Thymus (tissue), 11 donors: ENCODE results near the gene MYO15B. TPM values are rescaled to one million over a fixed set of nuclear protein-coding genes. Genes with fewer than 3 reads are reported as not detected.

Experiments
- DNase-seq, 9 donors: peaks; one replicate each; pipeline ENCODE4 v3.0.0-alpha.2; 2013; ENCODE audit warnings: low spot score in 9 of 9, low read depth in 6 of 9, missing footprints in 1 of 9
- H3K27ac ChIP-seq, 2 donors: one replicate each; pipeline ENCODE4 v1.5.1; 2013; ENCODE audit warnings: control low read depth in 1 of 2, low read depth in 1 of 2, low read length in 1 of 2, mild to moderate bottlenecking in 1 of 2, moderate library complexity in 1 of 2
- H3K27me3 ChIP-seq, 2 donors: one replicate each; pipeline ENCODE4 v1.5.1; 2013; ENCODE audit warnings: low read length in 1 of 2; ENCODE audit not compliant: control insufficient read depth in 2 of 2, insufficient read depth in 1 of 2
- H3K36me3 ChIP-seq, 2 donors: one replicate each; pipeline ENCODE4 v1.5.1; 2013; ENCODE audit warnings: low read length in 1 of 2, mild to moderate bottlenecking in 1 of 2, moderate library complexity in 1 of 2; ENCODE audit not compliant: control insufficient read depth in 2 of 2, insufficient read depth in 2 of 2
- H3K4me1 ChIP-seq, 2 donors: one replicate each; pipeline ENCODE4 v1.5.1; 2013; ENCODE audit warnings: low read length in 2 of 2; ENCODE audit not compliant: control insufficient read depth in 2 of 2, insufficient read depth in 2 of 2
- H3K4me3 ChIP-seq, 2 donors: one replicate each; pipeline ENCODE4 v1.5.1; 2013; ENCODE audit warnings: low read length in 2 of 2, control low read depth in 1 of 2, mild to moderate bottlenecking in 1 of 2
- H3K9me3 ChIP-seq, 2 donors: one replicate each; pipeline ENCODE4 v1.5.1; 2013; ENCODE audit warnings: low read length in 1 of 2, mild to moderate bottlenecking in 1 of 2; ENCODE audit not compliant: control insufficient read depth in 2 of 2, insufficient read depth in 1 of 2
- WGBS: extraction: QIAGEN DNeasy Blood & Tissue Kit; methylation state at CpG from one replicate; pipeline ENCODE4 v1.1.7; 2013; 5-methylcytosine and 5-hydroxymethylcytosine counted together
- polyA plus RNA-seq: library from polyadenylated mRNA; stranded (reverse); fragments of 200-250 nt; gene quantifications from one replicate; pipeline ENCODE4 v1.2.3, GENCODE V29; 2013
- total RNA-seq: library from RNA; stranded (reverse); fragments of 120-200 nt; gene quantifications from one replicate; pipeline ENCODE4 v1.2.4, GENCODE V29; 2013
- donor health status: healthy.

MYO15B gene
- total and polyA plus RNA-seq, 2 donors = 31.3 to 448 TPM

DNA sequence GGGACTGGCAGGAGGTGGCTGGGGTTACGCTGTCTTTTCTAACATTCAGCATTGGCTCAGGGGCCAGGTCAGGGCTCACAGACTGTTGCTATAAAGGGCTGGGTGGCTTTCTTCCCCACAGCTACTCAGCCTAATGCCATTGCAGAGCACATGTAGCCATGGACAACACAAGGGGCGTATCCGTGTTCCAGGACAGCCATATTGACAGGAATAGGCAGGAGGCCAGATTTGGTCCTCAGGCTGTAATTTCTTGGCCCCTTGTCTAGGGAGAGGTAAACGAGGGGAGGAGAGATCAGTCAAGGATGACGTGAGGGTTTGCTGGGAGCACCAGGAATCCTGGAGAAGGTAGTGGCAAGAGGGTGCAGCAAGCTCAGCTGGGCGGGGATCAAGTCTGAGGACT, 21.2 kb upstream of the MYO15B start:
- no peak for DNase-seq
- peaks cover 0 to 3% of the 10 kb centered on the region in 2 donors for H3K36me3 ChIP-seq
- WGBS = 80% methylated on average over 6 of the region's 6 CpGs

GRCh38 chr17:75566834-75567233, 20.8 kb upstream of the MYO15B start:
- peaks cover 0 to 3% of the 10 kb centered on the region in 2 donors for H3K36me3 ChIP-seq
- H3K4me3 ChIP-seq = no peak overlapping the region
- no peaks in the 10 kb centered on the region for H3K9me3 ChIP-seq
- H3K4me1 ChIP-seq = peaks cover 0 to 10% of the 10 kb centered on the region in 2 donors
- 91% methylated on average over 5 of the region's 5 CpGs for WGBS
- DNase-seq = no peak
- no peaks in the 10 kb centered on the region for H3K27me3 ChIP-seq
- H3K27ac ChIP-seq = no peak overlapping the region

More for the DNA sequence above, 21.2 kb upstream of the MYO15B start:
- H3K27me3 ChIP-seq = no peaks in the 10 kb centered on the region
- H3K27ac ChIP-seq = no peak overlapping the region
- no peak overlapping the region for H3K4me3 ChIP-seq
- no peaks in the 10 kb centered on the region for H3K9me3 ChIP-seq
- H3K4me1 ChIP-seq = peaks cover 0 to 9% of the 10 kb centered on the region in 2 donors

DNA sequence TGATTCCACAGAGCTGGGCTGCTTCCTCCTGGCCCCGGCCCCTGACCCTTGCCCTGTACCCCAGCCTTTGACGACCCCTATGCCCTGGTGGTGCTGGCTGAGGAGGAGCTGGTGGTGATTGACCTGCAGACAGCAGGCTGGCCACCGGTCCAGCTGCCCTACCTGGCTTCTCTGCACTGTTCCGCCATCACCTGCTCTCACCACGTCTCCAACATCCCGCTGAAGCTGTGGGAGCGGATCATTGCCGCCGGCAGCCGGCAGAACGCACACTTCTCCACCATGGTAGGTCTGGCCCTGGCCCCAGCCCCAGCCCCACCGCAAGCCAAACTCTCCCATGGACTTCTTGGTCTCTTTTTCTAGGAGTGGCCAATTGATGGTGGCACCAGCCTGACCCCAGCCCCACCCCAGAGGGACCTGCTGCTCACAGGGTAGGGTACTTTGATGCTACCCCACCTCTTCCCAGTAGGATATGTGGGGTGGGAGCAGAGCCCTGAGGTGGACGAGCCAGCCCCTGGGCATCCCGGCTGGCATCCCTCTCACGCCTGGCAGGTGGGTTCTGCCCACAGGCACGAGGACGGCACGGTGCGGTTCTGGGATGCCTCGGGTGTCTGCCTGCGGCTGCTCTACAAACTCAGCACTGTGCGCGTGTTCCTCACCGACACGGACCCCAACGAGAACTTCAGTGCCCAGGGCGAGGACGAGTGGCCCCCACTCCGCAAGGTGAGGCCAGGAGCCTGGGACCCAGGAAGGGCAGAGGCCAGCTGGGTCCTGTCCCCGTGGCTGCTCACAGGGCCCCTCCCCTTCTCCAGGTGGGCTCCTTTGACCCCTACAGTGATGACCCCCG, 19.0 kb upstream of the MYO15B start:
- Histone ChIP-seq H3K9me3 (no peaks in the 10 kb centered on the region), H3K36me3 (no peaks in the 10 kb centered on the region), H3K4me1 (peaks cover 0 to 10% of the 10 kb centered on the region in 2 donors), H3K4me3 (no peak overlapping the region), H3K27ac (no peak overlapping the region), H3K27me3 (no peaks in the 10 kb centered on the region)
- DNase-seq = no peak
- WGBS = 97% methylated on average over 31 of the region's 31 CpGs

DNA sequence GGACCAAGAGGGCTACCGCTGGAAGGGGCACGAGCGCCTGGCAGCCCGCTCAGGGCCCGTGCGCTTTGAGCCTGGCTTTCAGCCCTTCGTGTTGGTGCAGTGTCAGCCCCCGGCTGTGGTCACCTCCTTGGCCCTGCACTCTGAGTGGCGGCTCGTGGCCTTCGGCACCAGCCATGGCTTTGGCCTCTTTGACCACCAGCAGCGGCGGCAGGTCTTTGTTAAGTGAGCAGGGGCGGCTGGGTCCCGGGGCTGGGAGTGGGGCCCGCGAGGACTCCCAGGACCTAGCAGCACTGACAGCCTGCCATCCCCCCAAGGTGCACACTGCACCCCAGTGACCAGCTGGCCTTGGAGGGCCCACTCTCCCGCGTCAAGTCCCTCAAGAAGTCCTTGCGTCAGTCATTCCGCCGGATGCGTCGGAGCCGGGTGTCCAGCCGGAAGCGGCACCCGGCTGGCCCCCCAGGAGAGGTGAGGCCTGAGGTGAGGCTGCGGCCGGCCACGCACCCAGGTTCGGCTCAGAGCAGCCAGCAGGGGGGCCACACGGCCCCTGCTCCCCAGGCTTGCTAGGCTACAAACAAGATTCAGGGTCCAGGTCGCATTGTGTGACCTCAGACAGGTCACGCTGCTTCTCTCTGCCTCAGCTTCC, 17.4 kb upstream of the MYO15B start:
- Histone ChIP-seq H3K4me1 (peaks cover 0 to 10% of the 10 kb centered on the region in 2 donors), H3K9me3 (no peaks in the 10 kb centered on the region), H3K27ac (no peak overlapping the region), H3K4me3 (no peak overlapping the region), H3K36me3 (no peaks in the 10 kb centered on the region), H3K27me3 (no peaks in the 10 kb centered on the region)
- 97% methylated on average over 35 of the region's 35 CpGs for WGBS
- no peak for DNase-seq

DNA sequence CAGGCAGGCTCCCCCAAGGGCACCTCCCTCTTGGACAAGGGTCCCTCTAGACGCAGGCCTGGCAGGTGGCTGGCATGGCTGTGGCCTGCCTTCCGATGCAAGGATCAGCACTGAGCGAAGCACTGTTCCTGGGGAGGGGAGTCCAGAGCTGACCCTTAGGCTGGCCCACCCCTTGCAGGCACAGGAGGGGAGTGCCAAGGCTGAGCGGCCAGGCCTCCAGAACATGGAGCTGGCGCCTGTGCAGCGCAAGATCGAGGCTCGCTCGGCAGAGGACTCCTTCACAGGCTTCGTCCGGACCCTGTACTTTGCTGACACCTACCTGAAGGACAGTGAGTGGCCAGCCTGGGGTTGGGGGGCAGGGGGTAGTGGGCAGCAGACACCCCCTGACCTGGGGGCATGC, 16.8 kb upstream of the MYO15B start:
- no peaks in the 10 kb centered on the region for H3K27me3 ChIP-seq
- DNase-seq = no peak
- no peak overlapping the region for H3K27ac ChIP-seq
- no peaks in the 10 kb centered on the region for H3K9me3 ChIP-seq
- WGBS = 95% methylated on average over 11 of the region's 11 CpGs
- peaks cover 0 to 10% of the 10 kb centered on the region in 2 donors for H3K4me1 ChIP-seq
- H3K36me3 ChIP-seq = no peaks in the 10 kb centered on the region
- no peak overlapping the region for H3K4me3 ChIP-seq

GRCh38 chr17:75571197-75571884, 16.3 kb upstream of the MYO15B start:
- Histone ChIP-seq H3K4me3 (no peak overlapping the region), H3K27ac (peak overlapping the region in 1 of 2 donors; percentile 17), H3K4me1 (peaks cover 0 to 10% of the 10 kb centered on the region in 2 donors), H3K9me3 (no peaks in the 10 kb centered on the region), H3K36me3 (no peaks in the 10 kb centered on the region), H3K27me3 (no peaks in the 10 kb centered on the region)
- DNase-seq = peak in 7 of 9 donors; percentile 21 to 73 (median 28)
- WGBS = 73% methylated on average over 15 of the region's 15 CpGs

DNA sequence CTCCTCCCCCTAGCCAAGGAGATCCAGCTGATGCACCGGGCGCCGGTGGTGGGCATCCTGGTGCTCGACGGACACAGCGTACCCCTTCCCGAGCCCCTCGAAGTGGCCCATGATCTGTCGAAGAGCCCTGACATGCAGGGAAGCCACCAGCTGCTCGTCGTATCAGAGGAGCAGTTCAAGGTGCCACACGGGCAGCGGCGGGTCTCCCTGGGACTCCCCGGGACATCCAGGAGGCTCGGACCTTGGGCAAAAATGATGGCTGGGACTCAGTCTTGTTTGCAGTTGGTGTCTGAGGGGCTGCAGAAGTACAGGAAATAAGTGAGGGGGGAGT, 15.8 kb upstream of the MYO15B start:
- Histone ChIP-seq H3K27ac (no peak overlapping the region), H3K36me3 (no peaks in the 10 kb centered on the region), H3K9me3 (no peaks in the 10 kb centered on the region), H3K27me3 (no peaks in the 10 kb centered on the region), H3K4me3 (no peak overlapping the region), H3K4me1 (peaks cover 0 to 10% of the 10 kb centered on the region in 2 donors)
- no peak for DNase-seq
- 88% methylated on average over 16 of the region's 16 CpGs for WGBS

- Histone ChIP-seq H3K4me3 (no peak overlapping the region), H3K27ac (no peak overlapping the region), H3K4me1 (peaks cover 0 to 10% of the 10 kb centered on the region in 2 donors), H3K36me3 (no peaks in the 10 kb centered on the region), H3K27me3 (no peaks in the 10 kb centered on the region), H3K9me3 (no peaks in the 10 kb centered on the region)
- WGBS = 97% methylated on average over 39 of the region's 39 CpGs
- no peak for DNase-seq
Observed at GRCh38 chr17:75572713-75573539, 14.7 kb upstream of the MYO15B start.
